Measurements from ENCODE around the gene LSS. TPM values are rescaled to one million over a fixed set of nuclear protein-coding genes. Genes with fewer than 3 reads are reported as not detected.
"Not testable (repeated sequence)": the region's sequence is repeated elsewhere in the genome, so short reads cannot be mapped to it uniquely, and the experiment has no call there.

The LSS gene
- polyA plus RNA-seq, 2 donors = 41.9 to 57.6 TPM

- Histone ChIP-seq H3K36me3 (ENCODE audit: control insufficient read depth in 2 of 2, insufficient read depth in 2 of 2, low read length in 1 of 2) (no peaks in the 10 kb centered on the region), H3K27ac (ENCODE audit: low read depth in 2 of 2, low read length in 1 of 2) (no peak overlapping the region), H3K4me1 (ENCODE audit: control insufficient read depth in 2 of 2, insufficient read depth in 2 of 2, low read length in 1 of 2) (no peaks in the 10 kb centered on the region), H3K27me3 (ENCODE audit: control insufficient read depth in 1 of 2, insufficient read depth in 2 of 2, low read length in 2 of 2) (no peaks in the 10 kb centered on the region), H3K9me3 (ENCODE audit: control insufficient read depth in 2 of 2, insufficient read depth in 1 of 2, low read depth in 1 of 2, low read length in 1 of 2) (peaks cover 0 to 6% of the 10 kb centered on the region in 2 donors), H3K4me3 (ENCODE audit: low read depth in 1 of 2, low read length in 2 of 2) (no peak overlapping the region)
- 94 to 96% methylated on average over 1 of the region's 1 CpG for WGBS, 2 donors
Observed at GRCh38 chr21:46173573-46173972, 55.0 kb downstream of the LSS start.

DNA sequence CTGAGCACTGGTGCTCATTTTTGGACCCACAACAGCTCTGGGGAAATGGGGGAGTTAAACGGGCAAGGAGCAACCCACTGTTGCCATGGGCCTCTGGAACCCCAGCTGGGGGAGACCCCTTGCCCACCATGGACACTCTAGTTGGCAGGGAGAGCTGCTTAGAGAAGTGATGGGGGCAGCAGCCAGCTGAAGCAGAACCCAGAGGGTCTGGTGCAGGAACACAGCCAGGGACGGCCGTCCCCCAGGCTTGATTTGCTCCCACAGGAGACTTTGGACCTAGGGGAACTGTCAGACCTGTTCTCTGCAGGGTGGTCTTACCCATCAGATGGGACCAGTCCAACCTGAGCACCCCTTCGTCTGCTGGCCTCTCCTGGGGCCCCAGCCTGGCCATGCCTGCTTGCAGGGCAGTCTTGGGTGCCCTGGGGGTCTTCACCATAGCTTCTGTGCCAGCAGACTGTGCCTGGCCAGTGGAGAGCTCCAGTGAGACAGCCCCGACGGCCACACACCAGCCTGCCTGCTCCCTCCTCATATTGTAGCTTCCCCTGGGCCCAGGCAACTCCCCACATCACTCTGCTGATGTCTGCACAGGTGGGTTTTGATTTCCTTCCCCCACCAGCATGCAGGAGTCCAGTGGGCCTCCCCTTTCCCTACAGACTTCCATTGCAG is 55.6 kb downstream of the LSS start:
- H3K9me3 ChIP-seq (ENCODE audit: control insufficient read depth in 2 of 2, insufficient read depth in 1 of 2, low read depth in 1 of 2, low read length in 1 of 2) = peaks cover 0 to 6% of the 10 kb centered on the region in 2 donors
- no peak overlapping the region for H3K27ac ChIP-seq (ENCODE audit: low read depth in 2 of 2, low read length in 1 of 2)
- no peaks in the 10 kb centered on the region for H3K4me1 ChIP-seq (ENCODE audit: control insufficient read depth in 2 of 2, insufficient read depth in 2 of 2, low read length in 1 of 2)
- 87 to 92% methylated on average over 6 of the region's 6 CpGs for WGBS, 2 donors
- no peak overlapping the region for H3K4me3 ChIP-seq (ENCODE audit: low read depth in 1 of 2, low read length in 2 of 2)
- H3K27me3 ChIP-seq (ENCODE audit: control insufficient read depth in 1 of 2, insufficient read depth in 2 of 2, low read length in 2 of 2) = no peaks in the 10 kb centered on the region
- no peaks in the 10 kb centered on the region for H3K36me3 ChIP-seq (ENCODE audit: control insufficient read depth in 2 of 2, insufficient read depth in 2 of 2, low read length in 1 of 2)

GRCh38 chr21:46171996-46172862 is 56.3 kb downstream of the LSS start:
- no peak overlapping the region for H3K27ac ChIP-seq (ENCODE audit: low read depth in 2 of 2, low read length in 1 of 2)
- H3K4me3 ChIP-seq (ENCODE audit: low read depth in 1 of 2, low read length in 2 of 2) = no peak overlapping the region
- no peaks in the 10 kb centered on the region for H3K27me3 ChIP-seq (ENCODE audit: control insufficient read depth in 1 of 2, insufficient read depth in 2 of 2, low read length in 2 of 2)
- 85 to 89% methylated on average over 16 to 21 of the region's 21 CpGs for WGBS, 2 donors
- H3K9me3 ChIP-seq (ENCODE audit: control insufficient read depth in 2 of 2, insufficient read depth in 1 of 2, low read depth in 1 of 2, low read length in 1 of 2) = peaks cover 0 to 6% of the 10 kb centered on the region in 2 donors
- no peaks in the 10 kb centered on the region for H3K36me3 ChIP-seq (ENCODE audit: control insufficient read depth in 2 of 2, insufficient read depth in 2 of 2, low read length in 1 of 2)
- H3K4me1 ChIP-seq (ENCODE audit: control insufficient read depth in 2 of 2, insufficient read depth in 2 of 2, low read length in 1 of 2) = no peaks in the 10 kb centered on the region

DNA sequence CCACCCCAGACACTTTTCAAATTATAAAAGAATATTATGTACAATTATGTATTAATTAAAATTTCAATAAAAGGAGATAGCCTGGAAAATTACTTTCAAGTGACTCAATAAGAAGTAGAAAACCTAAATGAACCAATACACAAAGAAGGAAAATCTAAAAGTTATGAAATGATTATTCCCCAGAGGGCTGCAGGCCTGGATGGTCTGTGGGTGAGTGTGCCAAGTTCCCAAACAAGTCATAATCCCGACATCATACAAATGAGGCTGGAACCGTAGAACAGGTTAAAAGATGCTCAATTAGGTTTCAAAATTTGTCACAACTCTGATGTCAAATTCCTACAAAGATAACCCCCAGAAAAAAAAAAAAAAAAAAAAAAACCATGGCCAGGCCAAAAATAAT is 57.0 kb downstream of the LSS start:
- Histone ChIP-seq H3K4me1 (ENCODE audit: control insufficient read depth in 2 of 2, insufficient read depth in 2 of 2, low read length in 1 of 2) (no peaks in the 10 kb centered on the region), H3K4me3 (ENCODE audit: low read depth in 1 of 2, low read length in 2 of 2) (no peak overlapping the region), H3K9me3 (ENCODE audit: control insufficient read depth in 2 of 2, insufficient read depth in 1 of 2, low read depth in 1 of 2, low read length in 1 of 2) (peaks cover 0 to 6% of the 10 kb centered on the region in 2 donors), H3K27ac (ENCODE audit: low read depth in 2 of 2, low read length in 1 of 2) (no peak overlapping the region), H3K27me3 (ENCODE audit: control insufficient read depth in 1 of 2, insufficient read depth in 2 of 2, low read length in 2 of 2) (no peaks in the 10 kb centered on the region), H3K36me3 (ENCODE audit: control insufficient read depth in 2 of 2, insufficient read depth in 2 of 2, low read length in 1 of 2) (no peaks in the 10 kb centered on the region)
- WGBS, 2 donors = 18 to 47% methylated on average over 2 of the region's 2 CpGs

DNA sequence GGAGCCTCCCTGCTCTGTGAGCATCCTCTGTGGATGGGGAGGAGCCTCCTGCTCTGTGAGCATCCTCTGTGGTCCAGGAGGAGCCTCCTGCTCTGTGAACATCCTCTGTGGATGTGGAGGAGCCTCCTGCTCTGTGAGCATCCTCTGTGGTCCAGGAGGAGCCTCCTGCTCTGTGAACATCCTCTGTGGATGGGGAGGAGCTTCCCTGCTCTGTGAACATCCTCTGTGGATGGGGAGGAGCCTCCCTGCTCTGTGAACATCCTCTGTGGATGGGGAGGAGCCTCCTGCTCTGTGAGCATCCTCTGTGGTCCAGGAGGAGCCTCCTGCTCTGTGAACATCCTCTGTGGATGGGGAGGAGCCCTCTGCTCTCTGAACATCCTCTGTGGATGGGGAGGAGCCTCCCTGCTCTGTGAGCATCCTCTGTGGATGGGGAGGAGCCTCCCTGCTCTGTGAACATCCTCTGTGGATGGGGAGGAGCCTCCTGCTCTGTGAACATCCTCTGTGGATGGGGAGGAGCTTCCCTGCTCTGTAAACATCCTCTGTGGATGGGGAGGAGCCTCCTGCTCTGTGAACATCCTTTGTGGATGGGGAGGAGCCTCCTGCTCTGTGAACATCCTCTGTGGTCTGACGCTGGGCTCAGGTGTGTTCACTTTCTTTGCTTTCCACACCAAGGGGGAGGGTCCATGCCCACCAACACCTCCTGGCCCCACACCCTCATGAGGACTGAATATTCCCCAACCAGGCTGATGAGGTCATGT is 58.0 kb downstream of the LSS start:
- H3K27me3 ChIP-seq (ENCODE audit: control insufficient read depth in 1 of 2, insufficient read depth in 2 of 2, low read length in 2 of 2); H3K9me3 ChIP-seq (ENCODE audit: control insufficient read depth in 2 of 2, insufficient read depth in 1 of 2, low read depth in 1 of 2, low read length in 1 of 2); H3K4me1 ChIP-seq (ENCODE audit: control insufficient read depth in 2 of 2, insufficient read depth in 2 of 2, low read length in 1 of 2); H3K4me3 ChIP-seq (ENCODE audit: low read depth in 1 of 2, low read length in 2 of 2); H3K36me3 ChIP-seq (ENCODE audit: control insufficient read depth in 2 of 2, insufficient read depth in 2 of 2, low read length in 1 of 2); H3K27ac ChIP-seq (ENCODE audit: low read depth in 2 of 2, low read length in 1 of 2): not testable (repeated sequence)
- WGBS, 2 donors = 57 to 88% methylated on average over 1 of the region's 1 CpG

DNA sequence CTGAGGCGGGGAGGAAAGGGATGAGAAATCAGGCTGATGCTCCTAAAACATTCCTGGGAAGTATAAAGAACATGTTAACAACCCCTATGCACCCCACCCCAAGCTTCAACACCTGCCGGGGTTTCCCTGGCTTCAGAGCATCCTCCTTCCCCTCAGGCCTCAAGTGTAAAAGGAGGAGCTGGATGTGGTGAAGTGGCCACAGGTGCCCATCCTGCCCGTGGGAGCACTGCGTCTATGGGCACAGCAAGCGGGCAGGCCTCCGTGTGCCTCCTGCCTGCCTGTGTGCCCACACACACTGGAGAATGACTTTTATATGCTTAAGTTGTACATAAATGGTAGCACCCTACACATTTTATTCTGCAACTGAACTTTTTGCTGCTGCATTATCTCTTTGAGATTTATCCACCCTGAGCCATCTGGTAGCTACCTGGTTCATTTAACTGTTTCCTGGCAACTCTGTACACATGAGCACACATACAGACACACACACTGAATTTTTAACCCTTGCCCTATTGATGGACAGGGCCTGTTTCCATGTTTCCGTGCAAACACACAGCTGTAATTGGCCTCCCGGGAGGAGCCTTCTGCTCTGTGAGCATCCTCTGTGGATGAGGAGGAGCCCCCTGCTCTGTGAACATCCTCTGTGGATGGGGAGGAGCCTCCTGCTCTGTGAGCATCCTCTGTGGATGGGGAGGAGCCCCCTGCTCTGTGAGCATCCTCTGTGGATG is 59.8 kb downstream of the LSS start:
- Histone ChIP-seq H3K4me3 (ENCODE audit: low read depth in 1 of 2, low read length in 2 of 2) (no peak overlapping the region), H3K9me3 (ENCODE audit: control insufficient read depth in 2 of 2, insufficient read depth in 1 of 2, low read depth in 1 of 2, low read length in 1 of 2) (peaks cover 0 to 6% of the 10 kb centered on the region in 2 donors), H3K27ac (ENCODE audit: low read depth in 2 of 2, low read length in 1 of 2) (no peak overlapping the region), H3K27me3 (ENCODE audit: control insufficient read depth in 1 of 2, insufficient read depth in 2 of 2, low read length in 2 of 2) (no peaks in the 10 kb centered on the region), H3K36me3 (ENCODE audit: control insufficient read depth in 2 of 2, insufficient read depth in 2 of 2, low read length in 1 of 2) (no peaks in the 10 kb centered on the region), H3K4me1 (ENCODE audit: control insufficient read depth in 2 of 2, insufficient read depth in 2 of 2, low read length in 1 of 2) (no peaks in the 10 kb centered on the region)
- 64 to 73% methylated on average over 8 of the region's 8 CpGs for WGBS, 2 donors

DNA sequence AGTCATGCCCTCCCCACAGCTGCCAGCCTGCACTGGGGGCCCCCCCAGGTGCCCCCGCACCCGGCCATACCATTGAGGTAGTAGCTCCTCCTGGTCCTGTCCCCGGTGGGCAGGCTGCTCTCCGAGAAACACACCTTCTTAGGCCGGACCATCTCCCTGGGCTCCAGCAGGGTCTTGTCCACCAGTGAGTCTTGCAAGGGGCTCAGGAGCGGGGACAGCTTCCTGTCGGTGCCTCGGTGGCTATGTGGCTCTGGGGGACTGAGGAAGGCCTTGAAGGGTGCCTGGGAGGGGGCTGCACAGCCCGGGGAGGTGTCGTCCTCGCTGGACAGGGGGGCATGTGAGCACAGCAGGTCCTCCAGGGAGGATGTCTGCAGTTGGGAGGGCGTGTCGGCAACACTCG is 60.3 kb downstream of the LSS start:
- no peaks in the 10 kb centered on the region for H3K4me1 ChIP-seq (ENCODE audit: control insufficient read depth in 2 of 2, insufficient read depth in 2 of 2, low read length in 1 of 2)
- WGBS, 2 donors = 86 to 87% methylated on average over 14 of the region's 14 CpGs
- no peaks in the 10 kb centered on the region for H3K27me3 ChIP-seq (ENCODE audit: control insufficient read depth in 1 of 2, insufficient read depth in 2 of 2, low read length in 2 of 2)
- H3K27ac ChIP-seq (ENCODE audit: low read depth in 2 of 2, low read length in 1 of 2) = no peak overlapping the region
- no peak overlapping the region for H3K4me3 ChIP-seq (ENCODE audit: low read depth in 1 of 2, low read length in 2 of 2)
- no peaks in the 10 kb centered on the region for H3K36me3 ChIP-seq (ENCODE audit: control insufficient read depth in 2 of 2, insufficient read depth in 2 of 2, low read length in 1 of 2)
- H3K9me3 ChIP-seq (ENCODE audit: control insufficient read depth in 2 of 2, insufficient read depth in 1 of 2, low read depth in 1 of 2, low read length in 1 of 2) = peaks cover 0 to 1% of the 10 kb centered on the region in 2 donors

GRCh38 chr21:46165098-46165497 is 63.5 kb downstream of the LSS start:
- H3K27ac ChIP-seq (ENCODE audit: low read depth in 2 of 2, low read length in 1 of 2) = no peak overlapping the region
- peaks cover 0 to 2% of the 10 kb centered on the region in 2 donors for H3K4me1 ChIP-seq (ENCODE audit: control insufficient read depth in 2 of 2, insufficient read depth in 2 of 2, low read length in 1 of 2)
- H3K27me3 ChIP-seq (ENCODE audit: control insufficient read depth in 1 of 2, insufficient read depth in 2 of 2, low read length in 2 of 2) = no peaks in the 10 kb centered on the region
- H3K9me3 ChIP-seq (ENCODE audit: control insufficient read depth in 2 of 2, insufficient read depth in 1 of 2, low read depth in 1 of 2, low read length in 1 of 2) = no peaks in the 10 kb centered on the region
- no peaks in the 10 kb centered on the region for H3K36me3 ChIP-seq (ENCODE audit: control insufficient read depth in 2 of 2, insufficient read depth in 2 of 2, low read length in 1 of 2)
- H3K4me3 ChIP-seq (ENCODE audit: low read depth in 1 of 2, low read length in 2 of 2) = no peak overlapping the region

GRCh38 chr21:46163380-46163779 is 65.2 kb downstream of the LSS start:
- Histone ChIP-seq H3K9me3 (ENCODE audit: control insufficient read depth in 2 of 2, insufficient read depth in 1 of 2, low read depth in 1 of 2, low read length in 1 of 2) (no peaks in the 10 kb centered on the region), H3K4me3 (ENCODE audit: low read depth in 1 of 2, low read length in 2 of 2) (no peak overlapping the region), H3K36me3 (ENCODE audit: control insufficient read depth in 2 of 2, insufficient read depth in 2 of 2, low read length in 1 of 2) (no peaks in the 10 kb centered on the region), H3K27me3 (ENCODE audit: control insufficient read depth in 1 of 2, insufficient read depth in 2 of 2, low read length in 2 of 2) (no peaks in the 10 kb centered on the region), H3K27ac (ENCODE audit: low read depth in 2 of 2, low read length in 1 of 2) (no peak overlapping the region), H3K4me1 (ENCODE audit: control insufficient read depth in 2 of 2, insufficient read depth in 2 of 2, low read length in 1 of 2) (peaks cover 0 to 2% of the 10 kb centered on the region in 2 donors)
- WGBS, 2 donors = 75 to 90% methylated on average over 4 of the region's 4 CpGs
